HG03354 (cell line): ENCODE measurements around the gene GRID1.
A peak's percentile ranks its signal among the peaks of the same experiment; 100 is the strongest.

ENCODE experiments used
- ATAC-seq: cut with Tn5 transposase; IDR thresholded peaks from one replicate; pipeline ENCODE4 v1.9.1; 2021; ENCODE audit warnings: mild to moderate bottlenecking; ENCODE audit not compliant: unreplicated experiment, poor library complexity, severe bottlenecking

The GRID1 gene

GRCh38 chr10:86023931-86024280 lies 342.7 kb downstream of the GRID1 start:
- ATAC-seq: no peak

- ATAC-seq: no peak
Measured at GRCh38 chr10:86023336-86023735, 343.3 kb downstream of the GRID1 start.

- no peak for ATAC-seq
Measured at GRCh38 chr10:86022906-86023305, 343.7 kb downstream of the GRID1 start.

GRCh38 chr10:86020134-86020533 lies 346.5 kb downstream of the GRID1 start:
- ATAC-seq: no peak

GRCh38 chr10:86019141-86019540 lies 347.5 kb downstream of the GRID1 start:
- no peak for ATAC-seq

- ATAC-seq: no peak
Measured at GRCh38 chr10:86018735-86019058, 347.9 kb downstream of the GRID1 start.

- peak; percentile 47 for ATAC-seq
Measured at GRCh38 chr10:86017841-86018734, 348.5 kb downstream of the GRID1 start.

GRCh38 chr10:86013568-86013967 lies 353.0 kb downstream of the GRID1 start:
- no peak for ATAC-seq

GRCh38 chr10:86007171-86007570 lies 359.4 kb downstream of the GRID1 start:
- ATAC-seq: no peak

- no peak for ATAC-seq
Measured at GRCh38 chr10:86004337-86004736, 362.3 kb downstream of the GRID1 start.

GRCh38 chr10:86003201-86003621 lies 363.4 kb downstream of the GRID1 start:
- no peak for ATAC-seq

GRCh38 chr10:86001521-86001920 lies 365.1 kb downstream of the GRID1 start:
- ATAC-seq: no peak

- ATAC-seq: no peak
Measured at GRCh38 chr10:85997544-85997943, 369.1 kb downstream of the GRID1 start.

GRCh38 chr10:85995791-85996190 lies 370.8 kb downstream of the GRID1 start:
- peak; percentile 68 for ATAC-seq

GRCh38 chr10:85993840-85994507 lies 372.6 kb downstream of the GRID1 start:
- ATAC-seq: no peak

- no peak for ATAC-seq
Measured at GRCh38 chr10:85993140-85993539, 373.5 kb downstream of the GRID1 start.

- no peak for ATAC-seq
Measured at GRCh38 chr10:85992324-85992723, 374.3 kb downstream of the GRID1 start.

GRCh38 chr10:85986777-85987176 lies 379.8 kb downstream of the GRID1 start:
- ATAC-seq: no peak

GRCh38 chr10:85983051-85983450 lies 383.5 kb downstream of the GRID1 start:
- no peak for ATAC-seq

GRCh38 chr10:85979598-85979997 lies 387.0 kb downstream of the GRID1 start:
- ATAC-seq: no peak
